ENCODE results near the gene DCST1.
"Not testable (repeated sequence)": the region's sequence is repeated elsewhere in the genome, so short reads cannot be mapped to it uniquely, and the experiment has no call there.

DCST1 gene, protein sequence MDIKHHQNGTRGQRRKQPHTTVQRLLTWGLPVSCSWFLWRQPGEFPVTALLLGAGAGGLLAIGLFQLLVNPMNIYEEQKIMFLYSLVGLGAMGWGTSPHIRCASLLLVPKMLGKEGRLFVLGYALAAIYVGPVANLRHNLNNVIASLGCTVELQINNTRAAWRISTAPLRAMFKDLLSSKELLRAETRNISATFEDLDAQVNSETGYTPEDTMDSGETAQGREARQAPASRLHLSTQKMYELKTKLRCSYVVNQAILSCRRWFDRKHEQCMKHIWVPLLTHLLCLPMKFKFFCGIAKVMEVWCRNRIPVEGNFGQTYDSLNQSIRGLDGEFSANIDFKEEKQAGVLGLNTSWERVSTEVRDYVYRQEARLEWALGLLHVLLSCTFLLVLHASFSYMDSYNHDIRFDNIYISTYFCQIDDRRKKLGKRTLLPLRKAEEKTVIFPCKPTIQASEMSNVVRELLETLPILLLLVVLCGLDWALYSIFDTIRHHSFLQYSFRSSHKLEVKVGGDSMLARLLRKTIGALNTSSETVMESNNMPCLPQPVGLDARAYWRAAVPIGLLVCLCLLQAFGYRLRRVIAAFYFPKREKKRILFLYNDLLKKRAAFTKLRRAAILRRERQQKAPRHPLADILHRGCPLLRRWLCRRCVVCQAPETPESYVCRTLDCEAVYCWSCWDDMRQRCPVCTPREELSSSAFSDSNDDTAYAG

GRCh38 chr1:155033524-155033923 lies at the start of gene DCST1, which contains the start of gene DCST2:
Gene DCST1 (plus strand): TSS chr1:155033824. CDS start chr1:155034037, 213 bp downstream.
Gene DCST2 (minus strand): TSS chr1:155033781. CDS start chr1:155033701, 80 bp downstream.
- DNase-seq (ENCODE audit: low read depth in 1 of 2, low spot score in 1 of 2): no peak
- TF ChIP-seq JUND (IDR thresholded peaks at IDR 0.05; ENCODE audit: low read depth): no peak
- in situ Hi-C loops (cut with HindIII; ENCODE audit: low pct_unique_long_range_greater_than_20kb, low sequenced_read_pairs): no loop called here

GRCh38 chr1:154986736-154987135 lies 46.9 kb upstream of the DCST1 start:
- DNase-seq (ENCODE audit: low read depth in 1 of 2, low spot score in 1 of 2); in situ Hi-C loops (cut with HindIII; ENCODE audit: low pct_unique_long_range_greater_than_20kb, low sequenced_read_pairs): not testable (repeated sequence)

- no peak for DNase-seq (ENCODE audit: low read depth in 1 of 2, low spot score in 1 of 2)
- in situ Hi-C loops (cut with HindIII; ENCODE audit: low pct_unique_long_range_greater_than_20kb, low sequenced_read_pairs): no loop called here
- TF ChIP-seq JUND (IDR thresholded peaks at IDR 0.05; ENCODE audit: low read depth): no peak
Observed at GRCh38 chr1:154987326-154987725, 46.3 kb upstream of the DCST1 start.

DNA sequence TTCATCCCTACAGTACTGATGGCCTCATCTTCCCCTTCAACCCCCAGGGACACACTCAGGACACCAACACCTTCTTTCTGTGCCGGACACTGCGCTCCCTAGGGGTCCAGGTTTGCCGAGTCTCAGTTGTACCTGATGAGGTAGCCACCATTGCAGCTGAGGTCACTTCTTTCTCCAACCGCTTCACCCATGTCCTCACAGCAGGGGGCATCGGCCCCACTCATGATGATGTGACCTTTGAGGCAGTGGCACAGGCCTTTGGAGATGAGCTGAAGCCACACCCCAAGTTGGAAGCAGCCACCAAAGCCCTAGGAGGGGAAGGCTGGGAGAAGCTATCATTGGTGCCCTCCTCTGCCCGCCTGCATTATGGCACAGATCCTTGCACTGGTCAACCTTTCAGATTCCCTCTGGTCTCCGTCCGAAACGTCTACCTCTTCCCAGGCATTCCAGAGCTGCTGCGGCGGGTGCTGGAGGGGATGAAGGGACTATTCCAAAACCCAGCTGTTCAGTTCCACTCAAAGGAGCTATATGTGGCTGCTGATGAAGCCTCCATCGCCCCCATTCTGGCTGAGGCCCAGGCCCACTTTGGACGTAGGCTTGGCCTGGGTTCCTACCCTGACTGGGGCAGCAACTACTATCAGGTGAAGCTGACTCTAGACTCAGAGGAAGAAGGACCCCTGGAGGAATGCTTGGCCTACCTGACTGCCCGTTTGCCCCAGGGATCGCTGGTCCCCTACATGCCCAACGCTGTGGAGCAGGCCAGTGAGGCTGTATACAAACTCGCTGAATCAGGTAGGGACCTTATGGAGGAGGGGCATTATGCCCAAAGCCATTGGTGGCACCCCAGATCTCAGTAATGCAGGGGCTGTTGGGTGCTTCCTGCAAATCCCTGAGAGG lies 45.3 kb upstream of the DCST1 start:
- in situ Hi-C loops (cut with HindIII; ENCODE audit: low pct_unique_long_range_greater_than_20kb, low sequenced_read_pairs): no loop called here
- DNase-seq (ENCODE audit: low read depth in 1 of 2, low spot score in 1 of 2): peak in 1 of 2 experiments; percentile 41
- no peak for TF ChIP-seq JUND (IDR thresholded peaks at IDR 0.05; ENCODE audit: low read depth)

DNA sequence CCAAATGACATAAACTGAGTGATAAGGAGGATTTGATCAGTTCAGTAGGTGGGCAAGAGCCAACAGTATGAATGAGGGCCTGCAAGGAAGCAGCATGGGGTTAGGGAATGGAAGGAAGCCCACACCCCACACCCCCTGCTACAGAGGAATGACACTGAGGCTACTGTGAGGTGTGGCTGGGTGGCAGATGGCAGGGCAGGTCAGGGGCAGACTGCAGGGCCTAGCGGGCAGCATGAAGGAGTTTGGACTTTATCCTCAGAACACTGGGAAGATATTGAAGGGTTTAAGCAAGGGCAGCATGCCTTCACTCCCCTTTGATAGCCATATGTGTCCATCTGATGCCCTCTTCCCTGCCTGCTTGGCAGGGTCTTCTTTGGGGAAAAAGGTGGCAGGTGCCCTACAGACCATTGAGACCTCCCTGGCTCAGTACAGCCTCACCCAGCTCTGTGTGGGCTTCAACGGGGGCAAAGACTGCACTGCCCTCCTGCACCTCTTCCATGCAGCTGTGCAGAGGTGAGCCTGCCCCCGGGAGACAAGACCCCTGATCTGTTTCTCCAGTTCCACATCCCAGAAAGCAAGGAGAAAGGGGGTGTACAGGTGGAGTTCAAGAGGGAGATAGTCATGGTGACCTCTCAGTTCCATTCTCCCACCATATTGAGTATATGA lies 44.3 kb upstream of the DCST1 start:
- TF ChIP-seq JUND (IDR thresholded peaks at IDR 0.05; ENCODE audit: low read depth): no peak
- DNase-seq (ENCODE audit: low read depth in 1 of 2, low spot score in 1 of 2): no peak
- in situ Hi-C loops (cut with HindIII; ENCODE audit: low pct_unique_long_range_greater_than_20kb, low sequenced_read_pairs): no loop called here

- no peak for TF ChIP-seq JUND (IDR thresholded peaks at IDR 0.05; ENCODE audit: low read depth)
- in situ Hi-C loops (cut with HindIII; ENCODE audit: low pct_unique_long_range_greater_than_20kb, low sequenced_read_pairs): no loop called here
- no peak for DNase-seq (ENCODE audit: low read depth in 1 of 2, low spot score in 1 of 2)
Observed at GRCh38 chr1:154990276-154990675, 43.3 kb upstream of the DCST1 start.

GRCh38 chr1:154992721-154993571 lies 40.7 kb upstream of the DCST1 start:
- in situ Hi-C loops (cut with HindIII; ENCODE audit: low pct_unique_long_range_greater_than_20kb, low sequenced_read_pairs): no loop called here
- no peak for DNase-seq (ENCODE audit: low read depth in 1 of 2, low spot score in 1 of 2)
- no peak for TF ChIP-seq JUND (IDR thresholded peaks at IDR 0.05; ENCODE audit: low read depth)

GRCh38 chr1:154993572-154994268 lies 39.9 kb upstream of the DCST1 start, which contains the start of gene LENEP:
Gene LENEP (plus strand): TSS chr1:154993586. CDS start chr1:154993608, 22 bp downstream.
- DNase-seq (ENCODE audit: low read depth in 1 of 2, low spot score in 1 of 2): no peak
- in situ Hi-C loops (cut with HindIII; ENCODE audit: low pct_unique_long_range_greater_than_20kb, low sequenced_read_pairs): no loop called here

DNA sequence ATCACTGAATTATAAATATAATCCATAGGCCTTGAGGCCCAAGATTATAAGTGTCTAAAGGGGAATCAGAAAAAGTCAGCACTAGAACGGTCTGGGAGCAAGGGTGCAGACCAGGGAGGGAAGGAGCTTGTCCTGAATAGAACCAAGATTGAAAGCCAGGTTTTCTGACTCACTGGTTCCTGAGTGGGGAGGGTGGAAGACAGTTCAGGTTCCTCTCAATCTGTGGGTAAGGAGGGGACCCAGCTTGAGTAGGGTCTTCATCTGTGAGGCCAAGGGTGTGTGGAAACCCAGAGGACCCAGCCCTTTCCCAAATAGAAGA lies 39.4 kb upstream of the DCST1 start:
- in situ Hi-C loops (cut with HindIII; ENCODE audit: low pct_unique_long_range_greater_than_20kb, low sequenced_read_pairs): no loop called here
- no peak for TF ChIP-seq JUND (IDR thresholded peaks at IDR 0.05; ENCODE audit: low read depth)
- no peak for DNase-seq (ENCODE audit: low read depth in 1 of 2, low spot score in 1 of 2)

More at GRCh38 chr1:154993572-154994268, 39.9 kb upstream of the DCST1 start, which contains the start of gene LENEP:
- no peak for TF ChIP-seq JUND (IDR thresholded peaks at IDR 0.05; ENCODE audit: low read depth)

DNA sequence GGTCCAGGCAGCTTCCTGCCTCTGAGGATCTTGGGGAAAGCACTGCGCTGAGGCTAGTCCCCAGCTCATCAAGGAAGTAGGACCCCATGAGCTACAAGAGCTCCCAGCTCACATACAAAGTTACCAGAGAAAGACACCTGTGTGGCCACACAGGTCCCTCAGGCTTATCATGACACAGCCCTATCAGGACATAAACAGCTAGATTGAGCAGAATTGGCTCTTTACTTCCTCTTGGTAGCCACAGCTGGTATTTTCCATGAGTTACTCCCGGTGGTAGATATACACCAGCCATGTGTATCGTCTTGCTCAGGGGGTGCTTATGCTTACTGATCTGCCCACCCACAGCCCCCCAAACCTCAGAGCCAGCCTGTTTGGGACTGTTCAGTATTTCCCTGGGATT lies 39.0 kb upstream of the DCST1 start:
- in situ Hi-C loops (cut with HindIII; ENCODE audit: low pct_unique_long_range_greater_than_20kb, low sequenced_read_pairs): no loop called here

GRCh38 chr1:154995301-154995983 lies 38.2 kb upstream of the DCST1 start:
- in situ Hi-C loops (cut with HindIII; ENCODE audit: low pct_unique_long_range_greater_than_20kb, low sequenced_read_pairs): not testable (repeated sequence)
- peak in 1 of 2 experiments; percentile 84 for DNase-seq (ENCODE audit: low read depth in 1 of 2, low spot score in 1 of 2)

More for the DNA sequence above, 39.0 kb upstream of the DCST1 start:
- TF ChIP-seq JUND (IDR thresholded peaks at IDR 0.05; ENCODE audit: low read depth): no peak
- DNase-seq (ENCODE audit: low read depth in 1 of 2, low spot score in 1 of 2): no peak

Data from T47D (cell line).